Liver (tissue), 2 donors: ENCODE results near the gene DVL1.

Experiments used
- TF ChIP-seq, protein P1 (sequence below): fragments of 150-350 bp; IDR thresholded peaks from 2 replicates; pipeline ENCODE4 v1.5.1; 2017; ENCODE audit warnings: improper control_type of control experiment, low read depth, low read length; ENCODE audit not compliant: missing input control
- TF ChIP-seq, protein P2 (sequence below): IDR thresholded peaks from 2 replicates; pipeline ENCODE4 v1.6.1; 2016; ENCODE audit warnings: antibody characterized with exemption, mild to moderate bottlenecking
- donor health status: healthy.

DNA sequence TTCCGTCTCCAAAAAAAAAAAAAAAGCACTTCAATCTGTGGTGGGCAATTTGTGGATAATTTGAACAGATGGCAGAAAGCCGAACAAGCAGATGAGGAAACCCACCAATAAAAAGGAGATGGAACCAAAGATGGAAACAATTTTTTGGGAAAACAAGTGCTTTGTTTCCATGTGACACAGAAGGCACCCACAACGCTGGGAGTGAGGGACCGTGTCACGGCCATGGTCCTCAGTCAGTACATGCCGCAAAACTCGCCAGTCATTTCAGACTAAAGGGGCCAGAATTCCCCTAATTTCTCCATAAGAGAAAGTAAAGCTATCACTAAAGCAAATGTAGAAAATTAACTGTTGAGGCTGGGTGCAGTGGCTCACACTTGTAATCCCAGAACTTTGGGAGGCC, 44.9 kb upstream of the DVL1 start:
- TF ChIP-seq, protein P1, sequence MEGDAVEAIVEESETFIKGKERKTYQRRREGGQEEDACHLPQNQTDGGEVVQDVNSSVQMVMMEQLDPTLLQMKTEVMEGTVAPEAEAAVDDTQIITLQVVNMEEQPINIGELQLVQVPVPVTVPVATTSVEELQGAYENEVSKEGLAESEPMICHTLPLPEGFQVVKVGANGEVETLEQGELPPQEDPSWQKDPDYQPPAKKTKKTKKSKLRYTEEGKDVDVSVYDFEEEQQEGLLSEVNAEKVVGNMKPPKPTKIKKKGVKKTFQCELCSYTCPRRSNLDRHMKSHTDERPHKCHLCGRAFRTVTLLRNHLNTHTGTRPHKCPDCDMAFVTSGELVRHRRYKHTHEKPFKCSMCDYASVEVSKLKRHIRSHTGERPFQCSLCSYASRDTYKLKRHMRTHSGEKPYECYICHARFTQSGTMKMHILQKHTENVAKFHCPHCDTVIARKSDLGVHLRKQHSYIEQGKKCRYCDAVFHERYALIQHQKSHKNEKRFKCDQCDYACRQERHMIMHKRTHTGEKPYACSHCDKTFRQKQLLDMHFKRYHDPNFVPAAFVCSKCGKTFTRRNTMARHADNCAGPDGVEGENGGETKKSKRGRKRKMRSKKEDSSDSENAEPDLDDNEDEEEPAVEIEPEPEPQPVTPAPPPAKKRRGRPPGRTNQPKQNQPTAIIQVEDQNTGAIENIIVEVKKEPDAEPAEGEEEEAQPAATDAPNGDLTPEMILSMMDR, result no peak
- TF ChIP-seq, protein P2, sequence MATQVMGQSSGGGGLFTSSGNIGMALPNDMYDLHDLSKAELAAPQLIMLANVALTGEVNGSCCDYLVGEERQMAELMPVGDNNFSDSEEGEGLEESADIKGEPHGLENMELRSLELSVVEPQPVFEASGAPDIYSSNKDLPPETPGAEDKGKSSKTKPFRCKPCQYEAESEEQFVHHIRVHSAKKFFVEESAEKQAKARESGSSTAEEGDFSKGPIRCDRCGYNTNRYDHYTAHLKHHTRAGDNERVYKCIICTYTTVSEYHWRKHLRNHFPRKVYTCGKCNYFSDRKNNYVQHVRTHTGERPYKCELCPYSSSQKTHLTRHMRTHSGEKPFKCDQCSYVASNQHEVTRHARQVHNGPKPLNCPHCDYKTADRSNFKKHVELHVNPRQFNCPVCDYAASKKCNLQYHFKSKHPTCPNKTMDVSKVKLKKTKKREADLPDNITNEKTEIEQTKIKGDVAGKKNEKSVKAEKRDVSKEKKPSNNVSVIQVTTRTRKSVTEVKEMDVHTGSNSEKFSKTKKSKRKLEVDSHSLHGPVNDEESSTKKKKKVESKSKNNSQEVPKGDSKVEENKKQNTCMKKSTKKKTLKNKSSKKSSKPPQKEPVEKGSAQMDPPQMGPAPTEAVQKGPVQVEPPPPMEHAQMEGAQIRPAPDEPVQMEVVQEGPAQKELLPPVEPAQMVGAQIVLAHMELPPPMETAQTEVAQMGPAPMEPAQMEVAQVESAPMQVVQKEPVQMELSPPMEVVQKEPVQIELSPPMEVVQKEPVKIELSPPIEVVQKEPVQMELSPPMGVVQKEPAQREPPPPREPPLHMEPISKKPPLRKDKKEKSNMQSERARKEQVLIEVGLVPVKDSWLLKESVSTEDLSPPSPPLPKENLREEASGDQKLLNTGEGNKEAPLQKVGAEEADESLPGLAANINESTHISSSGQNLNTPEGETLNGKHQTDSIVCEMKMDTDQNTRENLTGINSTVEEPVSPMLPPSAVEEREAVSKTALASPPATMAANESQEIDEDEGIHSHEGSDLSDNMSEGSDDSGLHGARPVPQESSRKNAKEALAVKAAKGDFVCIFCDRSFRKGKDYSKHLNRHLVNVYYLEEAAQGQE, result no peak
